Astrocyte (in vitro differentiated cells and primary cell): ENCODE measurements around the gene HS6ST3. TPM values are rescaled to one million over a fixed set of nuclear protein-coding genes. Genes with fewer than 3 reads are reported as not detected.

ENCODE experiments used
- DNase-seq: peaks from one replicate; pipeline ENCODE4 v3.0.0-alpha.2; 2010; ENCODE audit warnings: low read depth
- FAIRE-seq: peaks from 2 replicates; lab custom pipeline; 2011; peaks lifted over from hg19 to GRCh38; lab: Jason Lieb, UNC
- H2AFZ ChIP-seq: 2 replicates; pipeline ENCODE4 v1.6.0; 2012; ENCODE audit warnings: low read depth, low read length, inconsistent platforms
- H3K27ac ChIP-seq: 2 replicates; pipeline ENCODE4 v1.5.1; 2011; ENCODE audit warnings: low read depth, low read length, inconsistent platforms
- H3K27me3 ChIP-seq: 2 replicates; pipeline ENCODE4 v1.6.0; 2011; ENCODE audit warnings: low read length, inconsistent platforms; ENCODE audit not compliant: insufficient read depth
- H3K36me3 ChIP-seq: 2 replicates; pipeline ENCODE4 v1.5.1; 2011; ENCODE audit warnings: low read length, inconsistent platforms; ENCODE audit not compliant: insufficient read depth
- H3K4me1 ChIP-seq: 2 replicates; pipeline ENCODE4 v1.5.1; 2011; ENCODE audit warnings: low read length, inconsistent platforms; ENCODE audit not compliant: insufficient read depth
- H3K4me2 ChIP-seq: 2 replicates; pipeline ENCODE4 v1.6.0; 2012; ENCODE audit warnings: low read length, inconsistent platforms
- H3K4me3 ChIP-seq: 2 replicates; pipeline ENCODE4 v1.5.1; 2011; ENCODE audit warnings: low read depth, mild to moderate bottlenecking, low read length, inconsistent platforms; ENCODE audit not compliant: insufficient read depth
- H3K79me2 ChIP-seq: 2 replicates; pipeline ENCODE4 v1.6.0; 2012; ENCODE audit warnings: mild to moderate bottlenecking, low read length, inconsistent platforms; ENCODE audit not compliant: insufficient read depth
- H3K9ac ChIP-seq: 2 replicates; pipeline ENCODE4 v1.6.0; 2012; ENCODE audit warnings: mild to moderate bottlenecking, low read length, inconsistent platforms
- H3K9me3 ChIP-seq: 2 replicates; pipeline ENCODE4 v1.5.1; 2012; ENCODE audit warnings: low read depth, mild to moderate bottlenecking, low read length, inconsistent platforms; ENCODE audit not compliant: insufficient read depth
- H4K20me1 ChIP-seq: 2 replicates; pipeline ENCODE4 v1.6.0; 2012; ENCODE audit warnings: low read length, inconsistent platforms; ENCODE audit not compliant: insufficient read depth
- H3K27ac Mint-ChIP-seq: one replicate; pipeline ENCODE4 v1.8.0; 2021; ENCODE audit warnings: mild to moderate bottlenecking, mixed read lengths; ENCODE audit not compliant: unreplicated experiment
- H3K27me3 Mint-ChIP-seq: one replicate; pipeline ENCODE4 v1.8.0; 2021; ENCODE audit warnings: low read depth, mixed read lengths; ENCODE audit not compliant: unreplicated experiment
- H3K36me3 Mint-ChIP-seq: one replicate; pipeline ENCODE4 v1.8.0; 2021; ENCODE audit warnings: low read depth, mixed read lengths; ENCODE audit not compliant: unreplicated experiment
- H3K4me1 Mint-ChIP-seq: one replicate; pipeline ENCODE4 v1.8.0; 2021; ENCODE audit warnings: low read depth, mixed read lengths; ENCODE audit not compliant: unreplicated experiment
- H3K4me3 Mint-ChIP-seq: one replicate; pipeline ENCODE4 v1.8.0; 2021; ENCODE audit warnings: mild to moderate bottlenecking, moderate library complexity, mixed read lengths; ENCODE audit not compliant: unreplicated experiment
- H3K9me3 Mint-ChIP-seq: one replicate; pipeline ENCODE4 v1.8.0; 2021; ENCODE audit warnings: mild to moderate bottlenecking, mixed read lengths; ENCODE audit not compliant: unreplicated experiment
- CTCF ChIP-seq: IDR thresholded peaks from 2 replicates; pipeline ENCODE4 v1.5.1; 2011; ENCODE audit warnings: low read depth, mild to moderate bottlenecking, inconsistent platforms, low read length, moderate library complexity; ENCODE audit not compliant: insufficient read depth
- EZH2 ChIP-seq: IDR thresholded peaks from 2 replicates; pipeline ENCODE4 v1.6.1; 2012; ENCODE audit warnings: mild to moderate bottlenecking, low read length, inconsistent platforms; ENCODE audit not compliant: insufficient read depth
- total RNA-seq: library from RNA; stranded (reverse); gene quantifications from 2 replicates; pipeline ENCODE4 v1.2.1, GENCODE V29; 2021

Gene HS6ST3
- total RNA-seq, 1 donor from 2014 or later = 0.07 TPM

GRCh38 chr13:96080676-96081075, 9.2 kb upstream of the HS6ST3 start:
- Mint-ChIP-seq H3K27me3 (peaks cover 14% of the 10 kb centered on the region), H3K36me3 (peaks cover 1% of the 10 kb centered on the region), H3K4me1 (no peaks in the 10 kb centered on the region), H3K4me3 (no peak overlapping the region), H3K27ac (no peak overlapping the region), H3K9me3 (no peaks in the 10 kb centered on the region)
- no peak for DNase-seq
- Histone ChIP-seq H4K20me1 (no peaks in the 10 kb centered on the region), H3K79me2 (no peaks in the 10 kb centered on the region), H3K4me2 (no peak overlapping the region), H3K9me3 (no peaks in the 10 kb centered on the region), H3K36me3 (no peaks in the 10 kb centered on the region), H2AFZ (no peak overlapping the region), H3K4me1 (no peaks in the 10 kb centered on the region), H3K27me3 (no peaks in the 10 kb centered on the region), H3K9ac (no peak overlapping the region), H3K4me3 (no peak overlapping the region), H3K27ac (no peak overlapping the region)
- TF ChIP-seq CTCF (no peak), EZH2 (no peak)
- FAIRE-seq = no peak

- H3K4me1 Mint-ChIP-seq = no peaks in the 10 kb centered on the region
Observed at GRCh38 chr13:96081888-96082287, 8.0 kb upstream of the HS6ST3 start.

More at GRCh38 chr13:96081888-96082287, 8.0 kb upstream of the HS6ST3 start:
- Mint-ChIP-seq H3K9me3 (no peaks in the 10 kb centered on the region), H3K27ac (no peak overlapping the region), H3K4me3 (no peak overlapping the region), H3K27me3 (peaks cover 16% of the 10 kb centered on the region), H3K36me3 (peaks cover 1% of the 10 kb centered on the region)
- no peak overlapping the region for H3K4me2 ChIP-seq
- DNase-seq (no peak), FAIRE-seq (no peak)
- H3K27ac ChIP-seq = no peak overlapping the region
- TF ChIP-seq EZH2 = no peak
- no peak for TF ChIP-seq CTCF
- no peaks in the 10 kb centered on the region for H3K4me1 ChIP-seq
- H2AFZ ChIP-seq = no peak overlapping the region
- no peaks in the 10 kb centered on the region for H3K9me3 ChIP-seq
- no peaks in the 10 kb centered on the region for H3K79me2 ChIP-seq
- H3K36me3 ChIP-seq = no peaks in the 10 kb centered on the region
- H3K4me3 ChIP-seq = no peak overlapping the region
- H3K9ac ChIP-seq = no peak overlapping the region
- no peaks in the 10 kb centered on the region for H4K20me1 ChIP-seq
- peaks cover 5% of the 10 kb centered on the region for H3K27me3 ChIP-seq
